NCI-H2029 treated with DMSO at 0.1 percent for 48 hours (cell line): Measurements from ENCODE around the gene TRAFD1.
"Not testable (repeated sequence)": the region's sequence is repeated elsewhere in the genome, so short reads cannot be mapped to it uniquely, and the experiment has no call there.

ENCODE experiments used
- DNase-seq: peaks from one replicate; lab custom pipeline; 2025; lab: John Stamatoyannopoulos, UW

The TRAFD1 gene

GRCh38 chr12:112158461-112159145 is 33.2 kb downstream of the TRAFD1 start:
- not testable (repeated sequence) for DNase-seq

GRCh38 chr12:112159146-112159541 is 33.8 kb downstream of the TRAFD1 start:
- no peak for DNase-seq

GRCh38 chr12:112160611-112161010 is 35.3 kb downstream of the TRAFD1 start:
- no peak for DNase-seq

- no peak for DNase-seq
Measured at GRCh38 chr12:112161711-112162110, 36.4 kb downstream of the TRAFD1 start.

DNA sequence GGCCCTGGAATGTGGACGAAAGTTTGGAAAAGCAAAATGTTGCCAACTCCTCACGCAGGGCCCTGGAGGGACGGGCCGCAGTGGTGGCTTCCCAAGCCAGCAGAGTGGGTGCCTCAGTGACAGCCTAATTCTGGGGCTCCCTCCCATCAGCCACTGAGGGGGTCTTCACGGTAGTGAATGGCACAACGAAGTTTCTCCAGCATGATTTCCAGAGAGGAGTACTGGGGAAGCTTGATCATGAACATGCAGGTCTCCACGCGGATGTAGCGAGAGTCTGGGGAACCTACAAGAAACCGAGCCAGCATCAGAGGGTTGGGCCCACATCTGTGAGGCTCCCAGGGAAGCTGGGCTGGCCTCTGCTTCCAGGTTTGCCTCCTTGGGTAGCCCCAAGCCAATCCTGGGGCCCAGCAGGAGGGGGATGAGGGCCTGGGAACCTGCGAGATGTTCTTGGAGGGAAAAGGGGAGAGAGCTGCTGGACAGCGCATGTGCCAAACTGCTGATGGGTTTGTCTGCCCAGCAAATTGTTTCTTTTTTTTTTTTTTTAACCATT is 37.0 kb downstream of the TRAFD1 start:
- no peak for DNase-seq

DNA sequence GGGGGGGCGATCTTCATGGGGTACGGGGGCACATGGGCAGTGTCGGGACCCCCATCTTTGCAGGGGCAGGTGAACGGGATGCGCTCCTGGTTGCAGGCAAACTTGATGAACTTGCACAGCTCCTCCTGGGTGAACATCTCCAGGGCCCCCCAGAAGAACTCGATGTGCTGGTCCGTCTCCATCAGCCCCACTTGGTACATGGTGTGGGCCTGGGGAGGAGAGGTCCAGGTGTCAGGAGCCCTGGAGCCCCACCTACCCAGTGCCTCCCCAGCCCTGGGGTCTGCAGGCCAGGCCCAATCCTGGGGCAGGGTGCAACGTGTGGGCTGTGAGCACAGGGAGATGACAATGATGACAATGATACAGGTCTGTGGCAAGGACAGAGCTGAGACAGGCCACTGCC is 37.7 kb downstream of the TRAFD1 start:
- no peak for DNase-seq

DNA sequence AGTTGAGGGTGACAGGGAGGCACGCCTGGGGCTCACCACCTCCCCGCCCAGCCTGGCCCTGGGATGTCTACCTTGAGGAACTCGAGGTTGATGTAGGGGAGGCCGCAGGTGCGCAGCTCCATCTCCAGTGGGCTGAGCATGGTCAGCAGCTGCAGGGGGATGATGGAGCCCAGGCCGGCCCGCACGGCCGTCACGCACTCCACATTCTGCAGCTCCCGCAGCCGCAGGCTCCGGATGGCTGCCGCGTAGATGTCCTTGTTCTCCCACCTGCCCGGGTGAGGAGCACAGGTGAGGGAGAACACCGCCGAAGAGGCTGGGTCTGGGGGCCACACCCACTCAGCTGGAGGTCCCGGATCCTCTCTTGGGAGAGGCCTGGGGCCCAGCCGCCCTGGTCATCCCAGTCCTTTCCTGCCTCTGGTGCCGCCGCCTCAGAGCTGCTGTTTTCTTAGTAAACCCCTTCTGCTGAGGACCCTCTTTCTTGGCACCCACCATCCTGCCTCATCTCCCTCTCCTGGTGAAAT is 38.2 kb downstream of the TRAFD1 start:
- DNase-seq, result no peak

DNA sequence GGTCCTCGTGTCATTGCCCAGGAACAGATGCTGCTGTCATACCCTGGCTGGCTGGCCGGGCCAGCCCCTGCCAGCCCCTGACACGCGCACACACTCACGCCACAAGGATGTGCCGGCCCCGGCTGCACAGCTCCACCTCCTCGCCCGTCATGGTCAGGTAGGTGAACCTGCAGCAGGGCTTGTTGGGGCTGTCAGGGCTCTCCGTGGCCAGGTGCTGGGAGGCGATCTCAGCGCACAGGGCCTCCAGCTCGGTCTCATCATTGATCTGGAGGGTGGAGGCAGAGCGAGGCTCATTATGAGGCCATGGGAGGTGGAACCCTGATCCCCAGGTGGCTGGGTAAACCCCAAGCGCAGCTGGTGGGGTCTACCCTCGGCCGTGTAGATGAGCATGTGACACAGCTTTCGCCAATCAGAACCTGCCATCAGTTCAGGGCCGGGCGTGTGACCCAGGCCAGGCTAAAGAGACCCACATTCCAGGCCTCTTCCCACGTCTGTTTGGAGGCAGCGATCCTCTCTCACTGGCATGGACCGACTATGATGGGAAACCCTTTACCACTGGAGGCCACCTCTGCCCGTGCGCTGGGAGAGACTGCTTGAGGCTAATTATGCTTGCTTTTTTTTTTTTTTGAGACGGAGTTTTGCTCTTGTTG is 38.8 kb downstream of the TRAFD1 start:
- no peak for DNase-seq

DNA sequence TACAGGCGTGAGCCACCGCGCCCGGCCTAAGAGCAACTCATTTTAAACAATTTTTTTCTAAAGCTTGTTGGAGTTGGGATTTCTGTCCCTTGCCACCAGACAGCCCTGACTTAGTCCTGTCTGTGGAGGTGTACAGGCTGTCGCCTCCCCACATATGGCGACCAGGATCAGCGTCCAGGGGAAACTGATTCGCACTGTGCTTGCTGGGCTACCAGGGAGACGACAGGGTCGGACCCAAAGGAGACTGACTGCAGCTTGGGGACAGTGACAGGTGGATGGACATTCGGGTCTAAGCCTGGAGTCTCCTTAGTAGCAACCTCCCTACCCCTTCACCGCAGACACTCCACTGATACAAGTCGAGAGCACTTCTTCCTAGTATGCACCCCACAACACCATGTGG is 40.3 kb downstream of the TRAFD1 start:
- DNase-seq, result no peak

DNA sequence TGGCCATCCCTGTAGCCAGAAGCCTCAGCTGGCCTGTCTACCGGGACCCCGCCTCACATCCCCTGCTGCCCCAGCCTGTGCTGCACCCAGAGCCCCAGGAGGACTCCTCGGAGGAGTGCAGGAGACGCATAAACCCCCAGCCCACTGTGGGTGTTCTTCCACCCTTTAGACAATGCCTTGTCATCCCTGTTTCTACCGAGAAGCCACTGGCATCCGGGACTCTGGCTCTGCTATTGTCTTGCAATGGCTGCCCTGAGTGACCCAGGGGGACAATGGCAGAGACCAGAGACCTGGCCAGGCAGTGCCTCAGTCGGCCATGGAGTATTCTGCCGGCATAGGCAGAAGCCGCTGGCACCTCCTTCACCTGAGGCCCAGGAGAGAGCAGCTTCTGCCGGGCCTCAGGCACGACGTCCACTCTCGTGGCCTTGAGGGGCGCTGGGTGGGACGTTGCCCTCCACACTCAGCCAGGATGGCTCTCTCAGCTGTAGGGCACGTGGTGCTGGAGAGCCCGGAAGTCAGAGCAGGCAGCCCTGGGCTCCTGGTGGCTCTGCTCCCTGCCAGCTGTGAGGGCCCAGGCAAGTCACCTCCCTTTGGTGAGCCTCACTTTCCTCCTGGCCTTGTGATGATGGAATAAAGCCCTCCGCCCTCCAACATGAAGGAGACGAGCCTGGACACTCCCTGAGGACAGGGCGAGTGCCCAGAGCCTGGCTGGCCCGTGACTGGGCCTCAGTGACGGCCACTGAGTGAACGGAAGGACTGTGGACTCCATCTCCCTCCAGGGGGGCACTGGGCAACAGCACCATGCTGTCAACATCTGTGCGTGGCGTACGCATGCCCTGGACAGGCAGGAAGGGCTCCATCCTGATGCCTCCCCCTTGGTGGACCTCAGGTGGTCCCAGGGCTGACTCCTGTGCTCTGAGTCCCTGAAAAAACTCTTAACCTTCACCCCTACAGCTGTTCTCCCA is 41.0 kb downstream of the TRAFD1 start:
- DNase-seq, result no peak

- no peak for DNase-seq
Measured at GRCh38 chr12:112167031-112167461, 41.7 kb downstream of the TRAFD1 start.

DNA sequence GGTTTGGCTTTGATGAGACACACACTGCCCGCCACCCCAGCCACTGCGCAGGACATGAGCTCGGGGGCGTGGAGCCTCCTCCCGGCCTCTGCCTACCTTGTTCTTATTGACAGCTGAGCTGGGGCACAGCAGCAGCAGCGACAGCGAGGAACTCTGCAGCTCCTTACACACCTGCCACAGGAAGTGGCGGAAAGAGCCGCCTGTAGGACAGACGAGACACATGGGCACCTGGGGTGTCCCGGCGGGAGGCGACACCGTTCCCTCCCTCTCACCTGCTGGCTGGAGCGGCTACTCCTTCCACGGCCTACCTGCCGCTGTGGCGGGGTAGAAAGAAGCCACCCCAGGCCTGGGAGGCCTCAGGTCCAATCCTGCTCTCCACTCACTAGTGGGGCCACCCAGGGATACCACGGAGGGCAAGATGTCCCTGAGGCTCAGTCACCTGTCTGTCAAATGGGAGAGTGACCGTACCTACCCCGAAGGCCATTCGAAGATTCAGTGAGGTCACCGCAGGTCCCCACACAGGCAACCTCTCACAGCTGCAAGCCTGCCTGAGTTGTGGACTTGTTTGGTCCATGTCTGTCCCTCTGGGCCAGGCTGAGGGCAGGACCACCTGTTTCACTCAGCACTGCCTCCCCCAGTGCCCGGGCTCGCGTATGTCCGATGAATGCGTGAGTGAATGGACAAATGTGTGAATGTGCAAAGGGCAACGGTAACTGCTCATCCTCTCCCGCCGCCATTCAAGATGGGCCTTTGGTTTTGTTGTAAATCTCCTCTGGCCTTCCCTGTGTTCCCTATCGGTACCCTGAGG is 42.6 kb downstream of the TRAFD1 start:
- DNase-seq, result no peak

- no peak for DNase-seq
Measured at GRCh38 chr12:112168561-112168971, 43.2 kb downstream of the TRAFD1 start.

DNA sequence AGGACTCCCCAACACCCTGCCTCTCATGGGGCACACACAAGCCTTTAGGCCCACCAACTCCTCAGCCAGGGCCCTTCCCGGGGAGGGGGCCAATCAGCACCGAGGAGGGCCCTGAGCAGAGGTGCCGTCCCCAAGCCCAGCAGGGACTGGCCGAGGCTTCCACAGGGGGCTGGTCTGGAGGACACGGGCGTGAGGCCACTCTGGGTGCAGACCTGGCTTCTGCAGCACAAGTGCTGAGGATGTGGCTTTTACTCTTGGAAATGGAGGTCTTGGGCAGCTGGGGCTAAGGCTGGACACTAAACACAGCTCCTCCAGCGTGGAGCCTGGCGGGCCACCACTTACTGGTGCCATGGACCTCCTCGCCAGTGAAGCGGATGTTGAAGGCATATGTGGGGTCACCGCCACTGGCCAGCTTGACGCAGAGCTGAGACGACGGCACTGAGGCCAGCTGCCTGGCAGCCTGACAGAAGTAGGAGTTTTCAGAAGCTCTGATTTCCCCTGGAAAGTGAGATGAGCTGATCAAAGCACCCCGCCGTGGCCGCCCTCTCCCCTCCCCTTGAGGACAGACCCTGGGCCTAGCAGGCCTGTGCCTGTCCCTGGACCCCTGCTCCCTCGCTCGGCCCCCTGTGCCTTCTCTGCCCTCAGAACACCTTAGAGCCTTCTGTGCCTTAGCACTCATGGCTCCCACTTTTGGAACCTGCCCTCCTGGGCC is 44.0 kb downstream of the TRAFD1 start:
- DNase-seq, result no peak

DNA sequence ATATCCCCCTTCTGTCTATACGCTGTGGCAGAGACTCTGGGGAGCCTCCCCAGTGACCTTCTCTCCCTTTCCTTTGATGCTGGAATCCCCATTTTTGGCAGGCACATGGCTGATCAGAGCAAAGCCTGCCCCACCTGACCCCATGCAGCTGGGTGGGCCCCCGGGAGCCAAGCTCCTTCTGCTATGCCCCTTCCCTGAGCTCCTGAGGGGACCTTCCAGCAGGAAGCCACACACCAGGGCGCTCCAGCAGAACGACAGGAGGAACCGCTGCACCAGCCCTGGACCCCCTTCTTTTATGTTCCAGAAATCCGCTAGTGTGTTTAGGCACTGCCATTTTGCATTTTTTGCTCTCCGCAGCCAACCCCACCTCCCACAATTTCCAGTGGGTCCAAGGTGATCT is 44.6 kb downstream of the TRAFD1 start:
- DNase-seq, result no peak

GRCh38 chr12:112170376-112170775 is 45.0 kb downstream of the TRAFD1 start:
- DNase-seq, result no peak

- DNase-seq, result no peak
Measured at GRCh38 chr12:112170971-112171596, 45.7 kb downstream of the TRAFD1 start.

GRCh38 chr12:112172556-112173324 is 47.4 kb downstream of the TRAFD1 start:
- no peak for DNase-seq
